ENCODE measurements around the gene NDP.

NDP gene

DNA sequence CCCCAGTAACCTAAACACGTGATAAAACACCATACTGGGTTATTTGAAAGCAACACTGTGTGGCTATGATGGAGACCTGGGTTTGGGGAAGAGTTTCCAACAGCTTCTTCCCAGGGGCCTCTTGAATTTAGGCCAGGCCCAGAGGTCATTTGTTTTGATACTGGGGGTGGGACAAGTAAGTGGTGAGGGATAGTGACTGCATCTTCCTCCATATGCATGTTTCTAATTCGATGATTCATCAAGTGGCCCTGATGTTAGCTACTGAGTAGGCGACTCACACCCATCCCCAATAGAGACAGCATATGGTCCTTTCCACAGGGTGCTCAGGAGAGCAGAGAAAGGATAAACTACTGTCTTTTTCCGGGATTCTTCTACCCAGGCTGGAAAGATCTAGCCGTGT, 2.7 kb downstream of the NDP start:
- Histone ChIP-seq H3K27ac (no peak overlapping the region), H3K36me3 (replicated peaks) (no peaks in the 10 kb centered on the region), H3K27me3 (replicated peaks) (no peaks in the 10 kb centered on the region), H3K4me3 (ENCODE audit: low read depth, low read length) (no peak overlapping the region)
- no peak for DNase-seq
- TF ChIP-seq, protein P1, sequence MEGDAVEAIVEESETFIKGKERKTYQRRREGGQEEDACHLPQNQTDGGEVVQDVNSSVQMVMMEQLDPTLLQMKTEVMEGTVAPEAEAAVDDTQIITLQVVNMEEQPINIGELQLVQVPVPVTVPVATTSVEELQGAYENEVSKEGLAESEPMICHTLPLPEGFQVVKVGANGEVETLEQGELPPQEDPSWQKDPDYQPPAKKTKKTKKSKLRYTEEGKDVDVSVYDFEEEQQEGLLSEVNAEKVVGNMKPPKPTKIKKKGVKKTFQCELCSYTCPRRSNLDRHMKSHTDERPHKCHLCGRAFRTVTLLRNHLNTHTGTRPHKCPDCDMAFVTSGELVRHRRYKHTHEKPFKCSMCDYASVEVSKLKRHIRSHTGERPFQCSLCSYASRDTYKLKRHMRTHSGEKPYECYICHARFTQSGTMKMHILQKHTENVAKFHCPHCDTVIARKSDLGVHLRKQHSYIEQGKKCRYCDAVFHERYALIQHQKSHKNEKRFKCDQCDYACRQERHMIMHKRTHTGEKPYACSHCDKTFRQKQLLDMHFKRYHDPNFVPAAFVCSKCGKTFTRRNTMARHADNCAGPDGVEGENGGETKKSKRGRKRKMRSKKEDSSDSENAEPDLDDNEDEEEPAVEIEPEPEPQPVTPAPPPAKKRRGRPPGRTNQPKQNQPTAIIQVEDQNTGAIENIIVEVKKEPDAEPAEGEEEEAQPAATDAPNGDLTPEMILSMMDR (IDR thresholded peaks at IDR 0.05; ENCODE audit: low read depth, low read length, missing control alignments) = no peak
- in situ Hi-C loops (cut with HindIII; ENCODE audit: low pct_ligation_motif_present, low sequenced_read_pairs) = no loop called here

DNA sequence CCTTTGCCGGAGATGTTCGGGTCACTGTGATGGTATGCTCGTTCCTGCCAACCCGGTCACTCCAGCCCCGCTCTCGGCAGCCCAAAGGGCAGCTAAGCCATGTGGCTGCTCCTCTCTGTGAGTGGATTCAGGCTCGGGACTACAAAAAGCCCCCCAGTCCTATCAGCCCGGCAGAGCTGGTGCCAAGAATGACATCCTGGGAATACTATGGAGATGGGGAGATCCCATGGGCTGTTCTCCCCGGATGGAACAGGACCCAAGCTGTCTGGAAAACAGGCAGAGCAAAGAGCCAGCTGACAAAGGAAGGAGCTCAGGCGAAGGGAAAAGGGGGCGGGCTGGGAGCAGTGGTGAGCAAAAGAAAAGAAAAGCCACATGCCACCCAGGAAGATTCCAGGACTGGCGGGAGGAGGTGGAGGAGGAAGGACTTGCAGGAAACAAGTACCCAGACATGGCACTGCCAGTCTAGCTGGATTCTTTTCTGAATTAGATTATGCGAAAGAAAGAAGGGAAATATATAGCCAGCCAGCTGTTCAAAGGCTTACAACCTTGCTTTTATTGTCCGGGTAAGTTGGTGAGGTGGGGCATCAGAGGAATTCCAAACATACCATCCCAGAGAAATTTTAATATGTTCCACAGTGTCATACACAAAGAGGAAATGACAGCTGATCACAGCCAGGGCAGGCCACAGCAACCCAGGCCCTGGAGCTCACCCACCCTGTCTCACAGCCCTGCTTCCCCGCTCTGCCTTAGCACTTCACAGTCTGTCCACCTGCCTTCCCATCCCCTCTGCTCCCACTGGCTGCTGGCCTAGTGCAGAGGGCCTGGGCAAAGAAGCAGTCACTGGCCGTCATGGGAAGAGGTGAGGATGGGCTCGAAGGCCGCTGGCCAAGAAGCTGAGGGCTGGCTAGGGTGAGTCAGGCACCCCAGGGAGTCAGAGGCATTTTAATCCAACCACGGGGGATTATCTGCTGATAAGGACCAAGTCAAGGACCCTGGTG, 3.4 kb downstream of the NDP start:
- H3K36me3 ChIP-seq (replicated peaks) = no peaks in the 10 kb centered on the region
- in situ Hi-C loops (cut with HindIII; ENCODE audit: low pct_ligation_motif_present, low sequenced_read_pairs) = no loop called here
- no peak overlapping the region for H3K4me3 ChIP-seq (ENCODE audit: low read depth, low read length)
- DNase-seq = peak; percentile 56
- no peak overlapping the region for H3K27ac ChIP-seq
- no peaks in the 10 kb centered on the region for H3K27me3 ChIP-seq (replicated peaks)
- TF ChIP-seq, protein P1 (IDR thresholded peaks at IDR 0.05; ENCODE audit: low read depth, low read length, missing control alignments) = no peak

DNA sequence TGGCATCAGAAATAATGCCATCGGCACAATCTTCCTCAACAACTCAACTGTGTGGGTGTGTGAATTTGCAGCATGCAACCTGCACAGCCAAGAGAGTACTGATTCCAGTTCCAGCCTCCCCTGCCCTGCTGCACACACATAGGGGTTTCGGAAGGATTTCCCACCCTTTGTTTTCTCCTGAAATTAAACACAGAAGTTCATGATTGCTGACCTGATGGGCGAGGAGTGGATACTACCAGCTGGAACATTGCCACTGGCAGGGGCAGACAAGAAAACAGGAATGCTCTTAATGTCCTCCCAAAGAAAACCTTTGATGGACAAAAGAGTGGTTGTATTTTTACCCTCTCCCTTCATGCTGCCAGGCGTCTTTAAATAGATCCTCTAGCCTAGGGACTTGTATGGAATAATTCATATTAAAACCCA, 4.8 kb downstream of the NDP start:
- Histone ChIP-seq H3K4me3 (ENCODE audit: low read depth, low read length) (no peak overlapping the region), H3K36me3 (replicated peaks) (no peaks in the 10 kb centered on the region), H3K27me3 (replicated peaks) (no peaks in the 10 kb centered on the region), H3K27ac (no peak overlapping the region)
- DNase-seq = no peak
- in situ Hi-C loops (cut with HindIII; ENCODE audit: low pct_ligation_motif_present, low sequenced_read_pairs) = no loop called here
- TF ChIP-seq, protein P1 (IDR thresholded peaks at IDR 0.05; ENCODE audit: low read depth, low read length, missing control alignments) = no peak

DNA sequence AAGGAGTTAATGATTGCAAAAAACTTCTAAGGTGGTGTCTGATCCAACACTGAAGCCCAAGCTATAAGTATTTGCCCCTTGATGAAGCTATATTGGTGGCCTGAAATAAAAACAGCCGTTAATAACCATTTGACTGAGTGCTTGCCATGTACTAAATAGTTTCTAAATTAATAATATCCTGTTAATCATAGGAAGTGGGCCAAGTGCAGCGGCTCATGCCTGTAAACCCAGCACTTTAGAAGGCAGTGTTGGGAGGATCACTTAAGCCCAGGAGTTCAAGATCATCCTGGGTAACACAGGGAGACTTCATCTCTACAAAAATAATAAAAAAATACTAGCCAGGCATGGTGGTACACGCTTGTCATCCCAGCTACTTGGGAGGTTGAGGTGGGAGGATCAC, 8.3 kb downstream of the NDP start:
- in situ Hi-C loops (cut with HindIII; ENCODE audit: low pct_ligation_motif_present, low sequenced_read_pairs) = no loop called here
- DNase-seq = no peak
- no peak overlapping the region for H3K27ac ChIP-seq
- TF ChIP-seq, protein P1 (IDR thresholded peaks at IDR 0.05; ENCODE audit: low read depth, low read length, missing control alignments) = no peak
- H3K4me3 ChIP-seq (ENCODE audit: low read depth, low read length) = no peak overlapping the region
- no peaks in the 10 kb centered on the region for H3K27me3 ChIP-seq (replicated peaks)
- H3K36me3 ChIP-seq (replicated peaks) = no peaks in the 10 kb centered on the region

DNA sequence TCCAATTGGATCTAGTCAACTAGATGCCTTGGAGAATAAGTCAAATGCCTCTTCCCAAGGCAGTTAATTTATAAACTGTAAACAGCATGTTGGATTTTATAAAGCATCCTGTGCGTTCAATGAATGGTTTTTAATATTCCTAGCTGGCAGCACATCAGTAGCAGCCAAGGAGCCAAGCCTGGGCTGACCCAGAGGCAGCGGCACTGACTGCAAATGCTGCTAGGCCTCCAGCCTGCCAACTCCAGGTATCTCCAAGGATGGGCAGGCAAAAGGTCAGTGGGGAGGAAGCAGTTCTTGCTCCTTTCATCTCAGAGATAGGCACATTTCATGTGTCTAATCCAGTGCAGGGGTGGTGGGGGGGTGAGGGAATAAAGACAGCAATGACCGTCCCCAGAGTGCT, 9.5 kb downstream of the NDP start:
- TF ChIP-seq, protein P1 (IDR thresholded peaks at IDR 0.05; ENCODE audit: low read depth, low read length, missing control alignments) = no peak
- Histone ChIP-seq H3K4me3 (ENCODE audit: low read depth, low read length) (no peak overlapping the region), H3K27me3 (replicated peaks) (no peaks in the 10 kb centered on the region), H3K27ac (no peak overlapping the region), H3K36me3 (replicated peaks) (no peaks in the 10 kb centered on the region)
- no peak for DNase-seq
- in situ Hi-C loops (cut with HindIII; ENCODE audit: low pct_ligation_motif_present, low sequenced_read_pairs) = no loop called here

Measured in brain microvascular endothelial cell (primary cell).